HG02623 (cell line): ENCODE measurements around the gene TRIM40.

Source experiments
- ATAC-seq: cut with Tn5 transposase; IDR thresholded peaks from one replicate; pipeline ENCODE4 v1.9.1; 2021; ENCODE audit warnings: moderate library complexity; ENCODE audit not compliant: unreplicated experiment

The TRIM40 gene

DNA sequence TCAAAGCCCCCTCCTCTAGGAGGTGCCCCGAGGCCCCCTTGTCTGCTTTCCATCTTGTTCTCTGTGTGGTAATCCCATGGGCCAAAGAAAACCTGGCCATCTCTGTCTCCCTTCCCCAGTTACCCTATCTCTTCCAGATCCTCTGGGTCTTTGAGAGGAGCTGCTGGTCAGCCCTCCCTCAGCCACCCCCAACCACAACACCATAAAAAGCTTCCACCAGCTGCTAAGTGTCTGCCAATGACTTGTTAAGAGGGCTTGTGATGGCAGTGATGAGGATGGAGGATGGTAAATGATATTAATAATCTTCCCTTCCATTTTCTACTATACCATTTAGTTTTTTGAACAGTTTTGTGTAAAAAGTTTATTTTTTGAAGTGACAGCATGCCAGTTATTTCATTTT lies 60.0 kb downstream of the TRIM40 start:
- no peak for ATAC-seq

- ATAC-seq = no peak
Measured at GRCh38 chr6:30196376-30196775, 60.4 kb downstream of the TRIM40 start.
